Subcutaneous adipose tissue (tissue), 4 donors: ENCODE data around the gene FRRS1. TPM values are rescaled to one million over a fixed set of nuclear protein-coding genes. Genes with fewer than 3 reads are reported as not detected.

Experiments used
- CTCF ChIP-seq: fragments of 450-650 bp; IDR thresholded peaks from one replicate; pipeline ENCODE4 v1.5.1; 2016; ENCODE audit warnings: low read depth, mild to moderate bottlenecking, control low read depth, antibody characterized with exemption, moderate library complexity
- total RNA-seq, 4 donors: library from RNA; depleted of rRNA; stranded (reverse); fragments of >200 nt; gene quantifications; one replicate each; pipeline ENCODE4 v1.1.0, GENCODE V29; 2016

FRRS1 gene
- total RNA-seq, 4 donors from 2014 or later = 2.4 to 31.4 (median 8.7) TPM

GRCh38 chr1:99781798-99782197, 15.4 kb upstream of the FRRS1 start:
- TF ChIP-seq CTCF = no peak

- TF ChIP-seq CTCF = no peak
Observed at GRCh38 chr1:99777752-99778151, 11.3 kb upstream of the FRRS1 start.

GRCh38 chr1:99776120-99776519, 9.7 kb upstream of the FRRS1 start:
- TF ChIP-seq CTCF = no peak

GRCh38 chr1:99772809-99773208, 6.4 kb upstream of the FRRS1 start:
- TF ChIP-seq CTCF = no peak

GRCh38 chr1:99771513-99771918, 5.1 kb upstream of the FRRS1 start:
- no peak for TF ChIP-seq CTCF

- TF ChIP-seq CTCF = no peak
Observed at GRCh38 chr1:99768524-99769245, 2.2 kb upstream of the FRRS1 start.

- no peak for TF ChIP-seq CTCF
Observed at GRCh38 chr1:99768104-99768503, 1.7 kb upstream of the FRRS1 start.
